PC-3 (cell line): Measurements from ENCODE around the gene C6orf163.

ENCODE experiments used
- EZH2phosphoT487 ChIP-seq: fragments of 300-600 bp; sonication (generic); IDR thresholded peaks from 2 replicates; pipeline ENCODE4 v1.6.1; 2018; ENCODE audit warnings: mild to moderate bottlenecking, antibody characterized with exemption, low read length, borderline replicate concordance
- TF ChIP-seq, protein P1 (sequence below): fragments of 300-600 bp; sonication (generic); conservative IDR thresholded peaks from 2 replicates; pipeline ENCODE4 v1.5.1; 2017; ENCODE audit warnings: antibody characterized with exemption, low read depth, mild to moderate bottlenecking, low read length

DNA sequence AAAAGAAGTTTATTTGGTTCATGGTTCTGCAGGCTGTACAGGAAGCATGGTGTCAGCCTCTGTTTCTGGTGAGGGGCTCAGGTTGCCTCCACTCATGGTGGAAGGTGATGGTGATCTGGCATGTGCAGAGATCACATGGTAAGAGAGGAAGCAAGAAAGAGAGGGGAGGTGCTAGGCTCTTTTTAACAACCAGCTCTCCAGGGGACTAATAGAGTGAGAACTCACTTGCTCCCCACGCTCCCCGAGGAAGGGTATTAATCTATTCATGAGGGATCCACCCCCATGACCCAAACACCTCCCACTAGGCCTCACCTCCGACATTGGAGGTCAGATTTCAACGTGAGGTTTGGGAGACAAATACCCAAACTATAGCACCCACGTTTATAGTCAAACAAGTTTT, 11.6 kb upstream of the C6orf163 start:
- TF ChIP-seq, protein P1, sequence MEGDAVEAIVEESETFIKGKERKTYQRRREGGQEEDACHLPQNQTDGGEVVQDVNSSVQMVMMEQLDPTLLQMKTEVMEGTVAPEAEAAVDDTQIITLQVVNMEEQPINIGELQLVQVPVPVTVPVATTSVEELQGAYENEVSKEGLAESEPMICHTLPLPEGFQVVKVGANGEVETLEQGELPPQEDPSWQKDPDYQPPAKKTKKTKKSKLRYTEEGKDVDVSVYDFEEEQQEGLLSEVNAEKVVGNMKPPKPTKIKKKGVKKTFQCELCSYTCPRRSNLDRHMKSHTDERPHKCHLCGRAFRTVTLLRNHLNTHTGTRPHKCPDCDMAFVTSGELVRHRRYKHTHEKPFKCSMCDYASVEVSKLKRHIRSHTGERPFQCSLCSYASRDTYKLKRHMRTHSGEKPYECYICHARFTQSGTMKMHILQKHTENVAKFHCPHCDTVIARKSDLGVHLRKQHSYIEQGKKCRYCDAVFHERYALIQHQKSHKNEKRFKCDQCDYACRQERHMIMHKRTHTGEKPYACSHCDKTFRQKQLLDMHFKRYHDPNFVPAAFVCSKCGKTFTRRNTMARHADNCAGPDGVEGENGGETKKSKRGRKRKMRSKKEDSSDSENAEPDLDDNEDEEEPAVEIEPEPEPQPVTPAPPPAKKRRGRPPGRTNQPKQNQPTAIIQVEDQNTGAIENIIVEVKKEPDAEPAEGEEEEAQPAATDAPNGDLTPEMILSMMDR = no peak
- TF ChIP-seq EZH2phosphoT487 = no peak
